Loucy (cell line): ENCODE data around the gene GRHL3.

ENCODE experiments used
- H2AFZ ChIP-seq: fragments of 200-600 bp; sonication (generic); 2 replicates; pipeline ENCODE4 v1.6.0; 2016; ENCODE audit warnings: antibody characterized with exemption, mild to moderate bottlenecking, low read length, moderate library complexity
- H3F3A ChIP-seq: fragments of 200-600 bp; 2 replicates; pipeline ENCODE4 v1.6.0; 2016; ENCODE audit warnings: antibody characterized with exemption, low read depth, mild to moderate bottlenecking
- H3K27me3 ChIP-seq: fragments of 200-600 bp; sonication (generic); 2 replicates; pipeline ENCODE4 v1.6.1; 2014; ENCODE audit warnings: low read length, mild to moderate bottlenecking; ENCODE audit not compliant: insufficient read depth, poor library complexity, severe bottlenecking
- H3K36me3 ChIP-seq: fragments of 200-600 bp; sonication (generic); 2 replicates; pipeline ENCODE4 v1.6.1; 2016; ENCODE audit warnings: low read length; ENCODE audit not compliant: insufficient read depth
- H3K4me1 ChIP-seq: fragments of 200-600 bp; sonication (generic); 2 replicates; pipeline ENCODE4 v1.5.1; 2014; ENCODE audit warnings: low read length, mild to moderate bottlenecking; ENCODE audit not compliant: insufficient read depth, poor library complexity, severe bottlenecking
- H3K4me2 ChIP-seq: fragments of 200-600 bp; sonication (generic); 2 replicates; pipeline ENCODE4 v1.6.0; 2014; ENCODE audit warnings: antibody characterized with exemption, low read length, low read depth, mild to moderate bottlenecking; ENCODE audit not compliant: poor library complexity, severe bottlenecking
- H3K4me3 ChIP-seq: fragments of 200-600 bp; sonication (generic); 2 replicates; pipeline ENCODE4 v1.5.1; 2014; ENCODE audit warnings: low read length, mild to moderate bottlenecking, mixed read lengths; ENCODE audit not compliant: poor library complexity, severe bottlenecking
- H3K79me2 ChIP-seq: fragments of 200-600 bp; sonication (generic); 2 replicates; pipeline ENCODE4 v1.6.1; 2014; ENCODE audit warnings: low read length; ENCODE audit not compliant: insufficient read depth
- H3K9ac ChIP-seq: fragments of 200-600 bp; sonication (generic); 2 replicates; pipeline ENCODE4 v1.6.0; 2014; ENCODE audit warnings: mild to moderate bottlenecking, low read depth, low read length, moderate library complexity; ENCODE audit not compliant: poor library complexity, severe bottlenecking
- H3K9me2 ChIP-seq: fragments of 200-600 bp; sonication (generic); replicated peaks from 2 replicates; pipeline ENCODE4 v1.6.1; 2016; ENCODE audit warnings: low read depth, low read length, mixed read lengths
- H3K9me3 ChIP-seq: fragments of 200-600 bp; sonication (generic); 2 replicates; pipeline ENCODE4 v1.6.1; 2014; ENCODE audit warnings: mild to moderate bottlenecking, antibody characterized with exemption, low read length, low read depth; ENCODE audit not compliant: insufficient read depth
- H4K20me1 ChIP-seq: fragments of 200-600 bp; sonication (generic); 2 replicates; pipeline ENCODE4 v1.6.0; 2014; ENCODE audit warnings: antibody characterized with exemption, low read length, mild to moderate bottlenecking; ENCODE audit not compliant: insufficient read depth, poor library complexity, severe bottlenecking
- EZH2phosphoT487 ChIP-seq: fragments of 200-600 bp; IDR thresholded peaks from 2 replicates; pipeline ENCODE4 v1.6.1; 2018; ENCODE audit warnings: antibody characterized with exemption, mild to moderate bottlenecking, moderate library complexity, borderline replicate concordance
- TF ChIP-seq, protein P1 (sequence below): fragments of 200-600 bp; sonication (generic); conservative IDR thresholded peaks from 2 replicates; pipeline ENCODE4 v1.5.1; 2014; ENCODE audit warnings: mild to moderate bottlenecking, antibody characterized with exemption, low read length

The GRHL3 gene

DNA sequence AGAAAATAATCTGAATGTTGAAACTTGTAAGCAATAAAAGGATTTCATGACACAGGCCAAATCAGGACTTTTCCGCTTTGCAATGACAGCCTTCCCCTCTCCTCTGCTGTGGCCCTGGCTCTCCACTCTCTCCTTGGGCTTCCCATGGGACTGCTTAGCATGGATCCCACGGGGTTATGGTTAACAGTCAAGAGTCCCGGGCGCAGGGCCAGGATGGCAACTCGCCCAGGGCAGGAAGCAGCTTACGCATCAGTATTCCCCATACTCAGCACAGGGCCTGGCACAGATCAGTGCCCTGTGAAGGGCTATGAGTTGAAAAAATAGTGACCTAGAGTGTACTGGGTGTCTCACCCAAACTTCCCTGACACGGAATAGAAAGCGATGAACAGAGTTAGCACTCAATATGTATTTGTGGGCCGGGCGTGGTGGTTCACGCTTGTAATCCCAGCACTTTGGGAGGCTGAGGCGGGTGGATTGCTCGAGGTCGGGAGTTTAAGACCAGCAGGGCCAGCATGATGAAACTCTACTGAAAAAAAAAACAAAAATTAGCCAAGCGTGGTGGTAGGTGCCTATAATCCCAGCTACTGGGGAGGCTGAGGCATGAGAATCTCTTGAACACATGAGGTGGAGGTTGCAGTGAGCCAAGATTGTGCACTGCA, 29.1 kb upstream of the GRHL3 start:
- Histone ChIP-seq H3K79me2 (no peaks in the 10 kb centered on the region), H3K36me3 (no peaks in the 10 kb centered on the region), H3K4me2 (no peak overlapping the region), H4K20me1 (no peaks in the 10 kb centered on the region), H2AFZ (no peak overlapping the region), H3K4me3 (no peak overlapping the region), H3K9me2 (no peaks in the 10 kb centered on the region), H3K4me1 (no peaks in the 10 kb centered on the region), H3K9ac (no peak overlapping the region), H3F3A (no peaks in the 10 kb centered on the region), H3K9me3 (no peaks in the 10 kb centered on the region), H3K27me3 (no peaks in the 10 kb centered on the region)
- TF ChIP-seq, protein P1, sequence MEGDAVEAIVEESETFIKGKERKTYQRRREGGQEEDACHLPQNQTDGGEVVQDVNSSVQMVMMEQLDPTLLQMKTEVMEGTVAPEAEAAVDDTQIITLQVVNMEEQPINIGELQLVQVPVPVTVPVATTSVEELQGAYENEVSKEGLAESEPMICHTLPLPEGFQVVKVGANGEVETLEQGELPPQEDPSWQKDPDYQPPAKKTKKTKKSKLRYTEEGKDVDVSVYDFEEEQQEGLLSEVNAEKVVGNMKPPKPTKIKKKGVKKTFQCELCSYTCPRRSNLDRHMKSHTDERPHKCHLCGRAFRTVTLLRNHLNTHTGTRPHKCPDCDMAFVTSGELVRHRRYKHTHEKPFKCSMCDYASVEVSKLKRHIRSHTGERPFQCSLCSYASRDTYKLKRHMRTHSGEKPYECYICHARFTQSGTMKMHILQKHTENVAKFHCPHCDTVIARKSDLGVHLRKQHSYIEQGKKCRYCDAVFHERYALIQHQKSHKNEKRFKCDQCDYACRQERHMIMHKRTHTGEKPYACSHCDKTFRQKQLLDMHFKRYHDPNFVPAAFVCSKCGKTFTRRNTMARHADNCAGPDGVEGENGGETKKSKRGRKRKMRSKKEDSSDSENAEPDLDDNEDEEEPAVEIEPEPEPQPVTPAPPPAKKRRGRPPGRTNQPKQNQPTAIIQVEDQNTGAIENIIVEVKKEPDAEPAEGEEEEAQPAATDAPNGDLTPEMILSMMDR = no peak
- TF ChIP-seq EZH2phosphoT487 = no peak

DNA sequence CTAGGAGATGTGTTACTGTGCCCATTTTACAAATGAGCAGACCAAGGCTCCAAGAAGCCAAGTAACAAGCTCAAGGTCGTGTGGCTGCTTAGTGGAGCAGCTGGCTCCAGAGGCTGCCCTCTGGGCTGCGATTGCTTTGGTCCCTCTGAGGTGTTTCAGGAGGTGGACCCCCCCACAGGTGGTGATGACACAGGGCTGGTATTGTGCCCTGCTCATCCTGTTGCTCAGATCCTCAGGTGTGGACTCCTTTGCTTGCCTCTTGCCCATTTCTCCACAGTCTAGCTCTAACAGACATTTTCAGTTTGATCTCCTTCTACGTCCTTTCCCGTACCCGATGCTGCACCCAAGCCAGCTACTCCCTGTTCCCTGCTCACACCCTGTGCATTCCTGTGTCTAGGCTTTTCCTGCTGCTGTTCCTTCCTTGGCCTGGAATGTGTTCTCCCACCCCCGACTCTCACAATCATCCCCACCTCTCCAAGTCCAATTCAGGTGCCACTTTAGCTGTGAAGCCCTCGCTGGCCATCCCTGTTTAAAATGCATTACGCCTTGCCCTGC, 28.1 kb upstream of the GRHL3 start:
- Histone ChIP-seq H2AFZ (no peak overlapping the region), H4K20me1 (no peaks in the 10 kb centered on the region), H3F3A (no peaks in the 10 kb centered on the region), H3K9me3 (no peaks in the 10 kb centered on the region), H3K79me2 (no peaks in the 10 kb centered on the region), H3K27me3 (no peaks in the 10 kb centered on the region), H3K9ac (no peak overlapping the region), H3K4me1 (no peaks in the 10 kb centered on the region), H3K9me2 (no peaks in the 10 kb centered on the region), H3K4me2 (no peak overlapping the region), H3K4me3 (no peak overlapping the region), H3K36me3 (no peaks in the 10 kb centered on the region)
- no peak for TF ChIP-seq EZH2phosphoT487
- TF ChIP-seq, protein P1 = no peak

DNA sequence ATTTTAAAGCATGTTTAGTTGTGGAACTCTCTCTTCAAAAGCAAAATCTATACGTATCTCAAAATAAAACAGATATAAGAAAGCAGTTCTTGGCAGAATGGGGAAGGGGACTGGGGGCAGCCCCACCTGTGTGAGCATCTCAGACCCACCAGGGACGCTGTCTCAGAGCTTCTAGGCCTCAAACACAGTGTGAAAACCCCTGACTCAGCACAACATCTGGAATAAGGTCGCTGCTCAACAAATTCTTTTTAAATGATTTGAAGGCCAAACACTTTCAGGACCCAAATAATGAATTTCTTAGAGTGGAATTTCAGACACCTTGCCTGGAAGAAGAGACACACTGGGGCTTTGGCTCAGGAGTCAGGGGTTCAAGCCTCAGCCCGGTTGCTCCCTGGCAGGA, 27.1 kb upstream of the GRHL3 start:
- Histone ChIP-seq H3K27me3 (no peaks in the 10 kb centered on the region), H3K79me2 (no peaks in the 10 kb centered on the region), H3K4me3 (no peak overlapping the region), H3K9me2 (no peaks in the 10 kb centered on the region), H3K4me2 (no peak overlapping the region), H3F3A (no peaks in the 10 kb centered on the region), H4K20me1 (no peaks in the 10 kb centered on the region), H3K9me3 (no peaks in the 10 kb centered on the region), H3K36me3 (no peaks in the 10 kb centered on the region), H3K9ac (no peak overlapping the region), H3K4me1 (no peaks in the 10 kb centered on the region), H2AFZ (no peak overlapping the region)
- TF ChIP-seq, protein P1 = no peak
- no peak for TF ChIP-seq EZH2phosphoT487
